ENCODE data around the gene SYNE3.
A peak's percentile ranks its signal among the peaks of the same experiment; 100 is the strongest.

Gene SYNE3

DNA sequence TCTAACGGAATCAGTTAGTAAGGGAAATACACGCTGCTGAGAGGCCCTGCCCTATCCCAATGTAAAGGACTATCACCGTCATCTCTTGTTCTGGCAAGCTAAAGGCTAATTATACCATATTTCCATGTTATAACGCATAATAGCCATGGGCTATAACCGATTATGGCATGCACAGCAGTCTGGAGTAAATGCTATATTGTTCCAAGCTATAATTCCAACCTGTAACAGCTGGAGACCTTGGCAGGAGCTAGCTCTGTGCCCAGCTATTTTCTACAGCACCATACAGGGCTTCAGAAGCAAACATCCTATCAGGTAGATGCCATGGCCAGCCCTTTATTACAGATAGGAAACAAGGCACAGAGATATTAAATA, 26.3 kb downstream of the SYNE3 start:
- Histone ChIP-seq H3K27me3 (ENCODE audit: control insufficient read depth, insufficient read depth, low read length) (no peaks in the 10 kb centered on the region), H3K4me1 (ENCODE audit: control insufficient read depth, insufficient read depth, low read length) (peaks cover 12% of the 10 kb centered on the region), H3K4me3 (ENCODE audit: low read length) (no peak overlapping the region), H3K4me2 (ENCODE audit: low read length) (no peak overlapping the region), H3K36me3 (ENCODE audit: insufficient read depth, low read length) (no peaks in the 10 kb centered on the region), H3K9me3 (replicated peaks; ENCODE audit: low read length) (no peaks in the 10 kb centered on the region), H3K9ac (ENCODE audit: low read depth, low read length) (no peak overlapping the region)

DNA sequence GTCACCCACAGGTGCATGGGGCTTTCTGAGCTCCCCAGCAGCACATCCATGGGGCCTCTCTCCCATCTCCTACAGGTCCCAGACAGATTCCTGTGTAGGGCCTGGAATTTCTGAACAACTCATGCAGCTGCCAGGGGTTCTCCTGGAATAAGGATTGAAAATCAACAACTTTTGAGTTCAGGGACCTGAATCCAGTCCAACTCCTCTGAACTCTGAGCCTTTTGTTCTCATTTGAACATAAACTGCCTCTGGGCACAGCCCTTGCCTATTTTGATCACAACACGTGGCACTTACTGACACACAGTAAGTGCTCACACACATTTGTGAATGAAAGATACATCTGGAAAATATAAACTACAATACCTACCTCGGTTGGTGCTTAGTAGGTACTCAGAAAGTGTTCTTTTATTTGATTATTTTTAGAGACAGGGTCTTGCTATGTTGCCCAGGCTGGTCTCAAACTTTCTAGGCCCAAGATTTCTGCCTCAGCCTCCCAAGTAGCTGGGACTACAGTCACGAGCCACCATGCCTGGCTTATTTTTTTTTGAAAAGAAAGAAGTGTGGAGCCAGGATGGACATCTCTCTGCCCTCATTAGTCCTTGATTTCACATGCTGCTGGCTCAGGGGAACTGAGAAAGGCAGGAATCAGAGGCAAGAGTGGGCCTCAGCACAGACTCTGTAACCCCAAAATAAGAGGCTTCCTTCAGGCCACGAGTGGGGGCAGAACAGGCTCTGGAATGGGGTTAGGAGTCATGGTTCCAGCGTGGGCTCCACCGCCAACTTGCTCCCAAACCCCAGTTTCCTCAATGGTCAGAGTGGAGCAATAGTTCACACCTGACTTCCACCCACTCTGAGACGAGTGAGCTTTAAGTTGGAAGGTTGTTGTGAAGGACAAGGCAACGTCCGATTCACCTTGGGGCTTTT, 27.0 kb downstream of the SYNE3 start:
- H3K4me3 ChIP-seq (ENCODE audit: low read length), result no peak overlapping the region
- peaks cover 12% of the 10 kb centered on the region for H3K4me1 ChIP-seq (ENCODE audit: control insufficient read depth, insufficient read depth, low read length)
- H3K27me3 ChIP-seq (ENCODE audit: control insufficient read depth, insufficient read depth, low read length), result no peaks in the 10 kb centered on the region
- no peaks in the 10 kb centered on the region for H3K36me3 ChIP-seq (ENCODE audit: insufficient read depth, low read length)
- no peak overlapping the region for H3K4me2 ChIP-seq (ENCODE audit: low read length)
- no peaks in the 10 kb centered on the region for H3K9me3 ChIP-seq (replicated peaks; ENCODE audit: low read length)
- no peak overlapping the region for H3K9ac ChIP-seq (ENCODE audit: low read depth, low read length)

DNA sequence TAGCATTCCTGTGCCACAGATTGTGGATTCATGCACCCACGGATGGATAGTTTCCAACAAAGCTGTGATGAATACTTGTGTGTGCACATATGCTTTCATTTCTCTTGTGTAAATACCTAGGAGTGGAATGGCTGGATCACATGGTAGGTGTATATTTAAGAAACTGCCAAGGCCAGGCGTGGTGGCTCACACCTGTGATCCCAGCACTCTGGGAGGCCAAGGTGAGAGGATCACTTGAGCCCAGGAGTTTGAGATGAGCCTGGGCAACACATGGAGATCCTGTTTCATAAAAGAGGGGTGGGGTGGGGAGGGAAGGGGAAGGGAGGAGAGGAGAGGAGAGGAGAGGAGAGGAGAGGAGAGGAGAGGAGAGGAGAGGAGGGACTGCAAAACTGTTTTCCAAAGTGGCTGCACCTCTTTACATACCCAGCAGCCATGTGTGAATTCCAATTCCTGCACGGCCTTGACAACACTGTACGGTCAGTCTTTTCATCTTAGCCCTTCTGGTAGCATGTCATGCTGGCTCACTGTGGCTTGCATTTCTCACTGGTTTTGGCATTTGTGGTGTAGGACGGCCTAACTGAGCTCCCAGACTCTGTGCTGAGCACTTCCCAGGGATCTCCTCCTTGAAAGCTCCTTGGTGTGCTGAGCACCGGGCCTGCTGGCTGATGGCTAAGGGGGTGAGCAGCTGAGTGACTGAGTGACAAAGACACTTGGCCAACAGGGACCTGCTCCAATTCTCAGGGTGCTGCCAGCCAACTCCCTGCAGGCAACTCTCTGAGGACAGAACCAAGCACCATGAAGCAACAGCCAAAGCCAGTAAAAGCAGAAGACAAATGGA, 27.9 kb downstream of the SYNE3 start:
- no peak overlapping the region for H3K9ac ChIP-seq (ENCODE audit: low read depth, low read length)
- H3K4me2 ChIP-seq (ENCODE audit: low read length), result no peak overlapping the region
- H3K9me3 ChIP-seq (replicated peaks; ENCODE audit: low read length), result no peaks in the 10 kb centered on the region
- H3K36me3 ChIP-seq (ENCODE audit: insufficient read depth, low read length), result no peaks in the 10 kb centered on the region
- H3K4me1 ChIP-seq (ENCODE audit: control insufficient read depth, insufficient read depth, low read length), result peaks cover 21% of the 10 kb centered on the region
- H3K27me3 ChIP-seq (ENCODE audit: control insufficient read depth, insufficient read depth, low read length), result no peaks in the 10 kb centered on the region
- H3K4me3 ChIP-seq (ENCODE audit: low read length), result no peak overlapping the region

DNA sequence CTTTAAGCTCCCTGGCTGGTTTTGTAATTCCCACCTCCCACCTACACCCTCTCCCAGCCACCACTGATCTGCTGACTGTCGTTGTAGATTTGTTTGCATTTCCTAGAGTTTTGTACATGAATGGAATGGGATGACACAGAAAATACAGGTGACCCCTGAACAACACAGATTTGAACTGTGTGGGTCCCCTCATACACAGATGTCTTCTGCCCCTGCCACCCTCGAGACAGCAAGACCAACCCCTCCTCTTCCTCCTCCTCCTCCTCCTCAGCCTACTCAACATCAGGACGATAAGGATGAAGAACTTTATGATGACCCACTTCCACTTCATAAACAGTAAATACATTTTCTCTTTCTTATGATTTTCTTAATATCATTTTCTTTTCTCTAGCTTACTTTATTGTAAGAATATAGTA, 28.8 kb downstream of the SYNE3 start:
- H3K9me3 ChIP-seq (replicated peaks; ENCODE audit: low read length), result no peaks in the 10 kb centered on the region
- peaks cover 29% of the 10 kb centered on the region for H3K4me1 ChIP-seq (ENCODE audit: control insufficient read depth, insufficient read depth, low read length)
- no peak overlapping the region for H3K4me3 ChIP-seq (ENCODE audit: low read length)
- H3K4me2 ChIP-seq (ENCODE audit: low read length), result no peak overlapping the region
- H3K9ac ChIP-seq (ENCODE audit: low read depth, low read length), result no peak overlapping the region
- H3K36me3 ChIP-seq (ENCODE audit: insufficient read depth, low read length), result no peaks in the 10 kb centered on the region
- H3K27me3 ChIP-seq (ENCODE audit: control insufficient read depth, insufficient read depth, low read length), result no peaks in the 10 kb centered on the region

DNA sequence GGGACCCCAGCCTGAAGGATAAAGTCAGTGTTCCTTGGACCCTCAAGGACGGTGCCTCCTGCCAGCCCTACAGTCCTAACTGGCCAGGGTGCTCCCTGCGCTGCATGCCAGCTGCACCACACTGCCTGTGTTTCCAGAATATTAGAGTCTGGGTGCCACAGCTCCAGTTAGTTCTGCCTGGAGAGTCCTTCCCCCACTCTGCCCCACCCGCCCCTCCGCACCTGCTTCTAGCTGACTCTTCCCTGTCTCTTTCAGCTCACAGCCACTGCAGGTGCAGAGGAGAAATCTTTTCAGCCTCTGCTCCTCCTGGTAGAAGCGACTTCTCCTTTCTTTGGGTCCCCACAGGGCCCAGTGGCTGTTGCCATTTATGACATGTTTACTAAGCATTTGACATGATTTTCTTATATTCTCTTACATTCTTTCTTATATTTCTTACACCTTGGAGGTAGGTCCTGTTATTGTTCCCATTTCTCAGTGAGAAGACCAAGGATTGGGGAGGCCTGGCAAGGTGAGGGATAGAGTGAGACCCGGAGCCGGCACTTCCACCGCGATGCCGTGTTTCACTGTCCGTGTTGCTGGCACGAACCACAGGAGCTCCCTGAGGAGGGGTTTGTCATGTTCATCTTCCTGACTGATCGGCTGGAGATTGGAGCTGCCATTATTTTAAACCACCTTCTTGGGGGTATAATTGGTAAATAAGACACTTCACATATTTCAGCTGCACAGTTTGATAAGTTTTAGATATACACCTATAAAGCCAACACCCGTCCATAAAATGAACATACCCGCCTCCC, 29.4 kb downstream of the SYNE3 start:
- Histone ChIP-seq H3K27me3 (ENCODE audit: control insufficient read depth, insufficient read depth, low read length) (no peaks in the 10 kb centered on the region), H3K4me3 (ENCODE audit: low read length) (no peak overlapping the region), H3K4me2 (ENCODE audit: low read length) (no peak overlapping the region), H3K36me3 (ENCODE audit: insufficient read depth, low read length) (no peaks in the 10 kb centered on the region), H3K9ac (ENCODE audit: low read depth, low read length) (no peak overlapping the region), H3K4me1 (ENCODE audit: control insufficient read depth, insufficient read depth, low read length) (peaks cover 32% of the 10 kb centered on the region), H3K9me3 (replicated peaks; ENCODE audit: low read length) (no peaks in the 10 kb centered on the region)

DNA sequence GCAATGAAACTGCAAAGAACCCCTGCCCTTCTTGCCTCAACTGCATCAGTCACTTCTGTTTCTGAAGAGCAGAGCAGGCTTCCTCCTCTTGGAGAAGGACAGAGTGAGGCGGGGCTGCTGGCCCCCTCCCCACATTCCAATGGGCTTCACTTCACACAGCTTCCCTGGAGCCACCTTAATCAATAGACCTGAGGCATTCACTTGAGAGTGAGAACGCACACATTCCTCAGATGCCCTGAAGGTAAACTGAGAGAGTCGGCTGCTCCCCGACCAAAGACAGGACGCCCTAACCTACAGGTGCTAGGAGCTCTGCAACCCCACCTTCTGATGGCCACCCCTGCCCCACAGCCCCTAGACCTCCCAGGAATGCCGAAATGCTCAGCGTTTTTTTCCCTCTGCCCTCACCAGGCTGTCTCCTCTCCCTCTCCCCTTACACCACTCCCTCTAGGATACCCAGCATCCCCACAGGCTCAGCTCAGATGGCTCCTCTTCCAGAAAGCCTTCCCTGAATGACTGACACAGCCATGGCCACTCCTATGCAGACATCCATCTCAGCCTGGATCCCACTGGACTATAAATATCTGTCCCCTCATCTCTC, 31.1 kb downstream of the SYNE3 start:
- H3K4me1 ChIP-seq (ENCODE audit: control insufficient read depth, insufficient read depth, low read length), result peaks cover 33% of the 10 kb centered on the region
- no peak overlapping the region for H3K4me3 ChIP-seq (ENCODE audit: low read length)
- no peaks in the 10 kb centered on the region for H3K9me3 ChIP-seq (replicated peaks; ENCODE audit: low read length)
- H3K36me3 ChIP-seq (ENCODE audit: insufficient read depth, low read length), result no peaks in the 10 kb centered on the region
- no peaks in the 10 kb centered on the region for H3K27me3 ChIP-seq (ENCODE audit: control insufficient read depth, insufficient read depth, low read length)
- H3K9ac ChIP-seq (ENCODE audit: low read depth, low read length), result no peak overlapping the region
- H3K4me2 ChIP-seq (ENCODE audit: low read length), result no peak overlapping the region

DNA sequence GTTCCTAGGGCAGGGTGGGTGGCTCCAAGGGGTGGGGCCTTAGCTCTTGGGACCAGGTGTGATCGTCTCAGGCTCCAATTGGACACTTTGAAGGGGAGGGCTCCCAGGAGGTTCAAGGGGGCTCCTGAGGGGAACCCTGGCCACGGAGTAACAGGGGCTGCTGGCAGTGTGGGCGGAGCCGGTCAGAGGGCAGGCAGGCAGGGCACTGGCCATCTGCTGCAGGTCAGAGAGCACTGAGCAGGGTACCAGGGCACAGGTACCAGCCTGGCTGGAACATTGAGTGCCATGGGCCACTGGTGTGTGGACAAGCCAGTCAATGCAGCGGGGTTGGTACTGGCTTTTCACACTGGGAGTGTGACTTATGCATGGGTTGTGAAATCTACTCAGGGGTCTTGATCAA, 32.2 kb downstream of the SYNE3 start:
- H3K4me1 ChIP-seq (ENCODE audit: control insufficient read depth, insufficient read depth, low read length), result peaks cover 42% of the 10 kb centered on the region
- H3K9me3 ChIP-seq (replicated peaks; ENCODE audit: low read length), result no peaks in the 10 kb centered on the region
- H3K36me3 ChIP-seq (ENCODE audit: insufficient read depth, low read length), result no peaks in the 10 kb centered on the region
- H3K4me3 ChIP-seq (ENCODE audit: low read length), result no peak overlapping the region
- no peaks in the 10 kb centered on the region for H3K27me3 ChIP-seq (ENCODE audit: control insufficient read depth, insufficient read depth, low read length)
- H3K9ac ChIP-seq (ENCODE audit: low read depth, low read length), result no peak overlapping the region
- H3K4me2 ChIP-seq (ENCODE audit: low read length), result no peak overlapping the region

DNA sequence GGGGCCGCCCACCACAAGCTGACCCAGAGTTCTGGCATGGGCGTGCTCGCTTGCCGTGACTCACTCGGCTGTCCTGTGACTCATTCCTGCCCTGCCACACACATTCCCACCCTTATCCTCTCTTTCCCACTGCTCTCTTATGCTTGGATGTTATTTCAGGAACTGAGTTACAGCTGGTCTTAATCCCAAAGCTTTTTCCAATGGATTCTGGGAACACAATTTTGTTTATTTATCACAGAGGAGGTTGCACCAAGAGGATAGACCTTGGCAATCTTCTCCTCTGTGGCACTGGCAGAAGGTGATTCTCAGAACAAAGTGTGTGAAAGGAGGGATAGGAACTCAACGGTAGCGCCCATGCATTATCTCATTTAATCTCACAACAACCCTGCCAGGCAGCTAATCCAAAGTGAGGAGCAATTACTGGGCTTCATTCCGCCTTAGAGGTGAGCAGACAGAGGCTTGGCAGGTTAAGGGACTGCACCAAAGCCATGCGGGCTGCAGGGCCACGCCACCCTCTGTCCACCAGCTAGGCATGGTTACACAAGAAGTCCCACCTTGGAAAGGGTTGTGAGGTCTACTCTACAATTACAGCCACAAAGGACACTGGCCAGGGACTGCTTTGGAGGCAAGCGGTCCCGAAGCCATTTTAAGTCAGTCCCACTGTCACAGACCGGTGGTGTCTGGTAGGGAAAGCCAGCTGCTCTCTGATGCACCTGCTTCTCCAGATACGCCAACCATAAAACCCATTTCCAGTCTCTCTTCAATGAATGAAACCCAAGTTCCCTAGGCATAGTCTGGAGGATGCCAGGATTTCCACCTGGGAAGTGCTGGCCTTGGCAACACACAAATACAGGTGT, 32.9 kb downstream of the SYNE3 start:
- H3K4me3 ChIP-seq (ENCODE audit: low read length), result peak overlapping the region; percentile 8
- H3K9me3 ChIP-seq (replicated peaks; ENCODE audit: low read length), result no peaks in the 10 kb centered on the region
- no peak overlapping the region for H3K9ac ChIP-seq (ENCODE audit: low read depth, low read length)
- H3K36me3 ChIP-seq (ENCODE audit: insufficient read depth, low read length), result no peaks in the 10 kb centered on the region
- no peaks in the 10 kb centered on the region for H3K27me3 ChIP-seq (ENCODE audit: control insufficient read depth, insufficient read depth, low read length)
- peaks cover 37% of the 10 kb centered on the region for H3K4me1 ChIP-seq (ENCODE audit: control insufficient read depth, insufficient read depth, low read length)
- peak overlapping the region; percentile 72 for H3K4me2 ChIP-seq (ENCODE audit: low read length)

DNA sequence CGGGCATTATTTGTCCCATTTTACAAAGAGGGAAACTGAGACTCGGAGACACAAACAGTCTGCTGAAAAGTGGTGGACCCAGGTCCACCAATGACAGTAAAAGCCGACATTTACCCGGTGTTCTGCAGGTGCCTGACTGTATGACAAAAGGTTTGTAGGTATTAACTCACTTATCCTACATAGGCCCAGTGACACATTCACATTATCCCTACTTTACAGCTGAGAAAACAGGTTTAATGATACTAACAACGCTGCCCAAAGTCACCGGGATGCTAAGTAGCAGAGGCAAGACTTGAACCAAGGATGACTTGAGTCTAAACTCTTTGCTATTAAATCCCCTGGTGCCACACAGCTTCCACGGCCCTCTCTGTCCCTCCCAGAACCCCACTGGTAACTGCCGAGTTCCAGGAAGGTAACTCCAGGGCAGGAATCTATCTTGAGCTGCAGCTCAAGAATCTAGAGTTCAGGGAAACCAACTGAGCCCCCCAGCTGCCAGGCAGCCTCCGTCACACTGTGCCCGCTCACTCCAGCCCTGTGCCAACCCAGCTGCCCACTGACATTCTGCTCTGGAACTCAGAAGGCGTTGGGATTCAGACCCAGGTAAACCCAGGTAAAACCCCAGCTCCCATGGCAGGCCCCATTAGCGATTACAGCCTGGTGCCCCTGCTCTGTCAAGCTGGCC, 33.7 kb downstream of the SYNE3 start:
- no peaks in the 10 kb centered on the region for H3K9me3 ChIP-seq (replicated peaks; ENCODE audit: low read length)
- H3K4me3 ChIP-seq (ENCODE audit: low read length), result peak overlapping the region; percentile 45
- peak overlapping the region; percentile 72 for H3K4me2 ChIP-seq (ENCODE audit: low read length)
- no peaks in the 10 kb centered on the region for H3K36me3 ChIP-seq (ENCODE audit: insufficient read depth, low read length)
- H3K27me3 ChIP-seq (ENCODE audit: control insufficient read depth, insufficient read depth, low read length), result no peaks in the 10 kb centered on the region
- peaks cover 38% of the 10 kb centered on the region for H3K4me1 ChIP-seq (ENCODE audit: control insufficient read depth, insufficient read depth, low read length)
- H3K9ac ChIP-seq (ENCODE audit: low read depth, low read length), result peak overlapping the region; percentile 25

DNA sequence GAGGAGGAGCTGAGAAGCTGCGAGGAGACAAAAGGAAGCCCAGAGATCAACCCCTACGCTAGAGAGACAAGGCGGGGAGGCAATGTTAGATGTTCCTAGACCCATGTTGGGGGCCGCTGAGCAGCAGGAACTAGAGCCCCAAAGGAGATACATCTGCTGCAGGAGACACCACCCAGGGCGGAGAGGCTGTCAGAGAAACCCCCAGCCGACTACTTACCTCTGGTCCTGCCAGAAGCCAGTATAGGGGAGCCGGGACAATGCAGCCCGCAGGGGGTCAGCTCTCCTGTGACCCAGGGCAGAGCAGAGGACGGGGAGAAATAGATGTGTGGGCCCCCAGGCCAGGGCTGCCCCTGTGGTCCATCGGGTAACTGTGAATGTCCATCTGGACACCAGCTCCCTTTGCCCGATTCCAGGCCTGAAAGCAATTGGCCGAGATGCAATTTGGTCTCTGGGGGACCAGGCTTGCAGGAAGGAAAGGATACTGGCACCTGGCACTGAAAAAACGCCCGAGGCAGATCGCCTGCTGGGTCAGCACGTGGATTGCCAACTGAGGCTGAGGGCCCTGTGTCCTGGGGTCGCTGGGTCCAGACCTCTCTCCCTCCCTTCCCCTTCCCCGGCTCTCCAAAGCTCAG, 34.9 kb downstream of the SYNE3 start:
- no peaks in the 10 kb centered on the region for H3K27me3 ChIP-seq (ENCODE audit: control insufficient read depth, insufficient read depth, low read length)
- peaks cover 42% of the 10 kb centered on the region for H3K4me1 ChIP-seq (ENCODE audit: control insufficient read depth, insufficient read depth, low read length)
- H3K4me3 ChIP-seq (ENCODE audit: low read length), result no peak overlapping the region
- H3K9me3 ChIP-seq (replicated peaks; ENCODE audit: low read length), result no peaks in the 10 kb centered on the region
- H3K4me2 ChIP-seq (ENCODE audit: low read length), result no peak overlapping the region
- no peak overlapping the region for H3K9ac ChIP-seq (ENCODE audit: low read depth, low read length)
- H3K36me3 ChIP-seq (ENCODE audit: insufficient read depth, low read length), result no peaks in the 10 kb centered on the region

All from skeletal muscle satellite cell (primary cell).